HUES6 (cell line): Measurements from ENCODE around the gene METAP1D.
"Not testable (repeated sequence)": the region's sequence is repeated elsewhere in the genome, so short reads cannot be mapped to it uniquely, and the experiment has no call there.

ENCODE experiments used
- H3K27ac ChIP-seq: 2 replicates; pipeline ENCODE4 v1.7.0; 2013; ENCODE audit warnings: low read depth, mild to moderate bottlenecking, low read length, inconsistent platforms
- H3K27me3 ChIP-seq: 2 replicates; pipeline ENCODE4 v1.6.1; 2013; ENCODE audit warnings: low read length; ENCODE audit not compliant: control insufficient read depth, insufficient read depth
- H3K36me3 ChIP-seq: 2 replicates; pipeline ENCODE4 v1.6.1; 2013; ENCODE audit warnings: low read length; ENCODE audit not compliant: control insufficient read depth, insufficient read depth
- H3K4me1 ChIP-seq: 2 replicates; pipeline ENCODE4 v1.6.1; 2013; ENCODE audit warnings: low read length; ENCODE audit not compliant: control insufficient read depth, insufficient read depth
- H3K4me3 ChIP-seq: 2 replicates; pipeline ENCODE4 v1.5.1; 2013; ENCODE audit warnings: low read depth, low read length
- H3K9ac ChIP-seq: one replicate; pipeline ENCODE4 v1.6.1; 2013; ENCODE audit warnings: mild to moderate bottlenecking, low read length
- H3K9me3 ChIP-seq: 2 replicates; pipeline ENCODE4 v1.6.1; 2013; ENCODE audit warnings: low read depth, low read length; ENCODE audit not compliant: control insufficient read depth, insufficient read depth

Gene METAP1D

GRCh38 chr2:172065111-172065510 is 65.4 kb downstream of the METAP1D start:
- Histone ChIP-seq H3K4me1 (no peaks in the 10 kb centered on the region), H3K9ac (no peak overlapping the region), H3K27ac (no peak overlapping the region), H3K4me3 (no peak overlapping the region), H3K9me3 (no peaks in the 10 kb centered on the region), H3K27me3 (no peaks in the 10 kb centered on the region), H3K36me3 (no peaks in the 10 kb centered on the region)

- H3K27ac ChIP-seq = no peak overlapping the region
- H3K4me1 ChIP-seq = no peaks in the 10 kb centered on the region
- H3K9me3 ChIP-seq = no peaks in the 10 kb centered on the region
- H3K36me3 ChIP-seq = no peaks in the 10 kb centered on the region
- H3K4me3 ChIP-seq = no peak overlapping the region
- no peak overlapping the region for H3K9ac ChIP-seq
- H3K27me3 ChIP-seq = no peaks in the 10 kb centered on the region
Measured at GRCh38 chr2:172066394-172066886, 66.7 kb downstream of the METAP1D start.

- H3K4me1 ChIP-seq, H3K27ac ChIP-seq, H3K9me3 ChIP-seq, H3K9ac ChIP-seq, H3K4me3 ChIP-seq, H3K27me3 ChIP-seq, H3K36me3 ChIP-seq: not testable (repeated sequence)
Measured at GRCh38 chr2:172067905-172068304, 68.2 kb downstream of the METAP1D start.

GRCh38 chr2:172070936-172071335 is 71.2 kb downstream of the METAP1D start:
- H3K9ac ChIP-seq = no peak overlapping the region
- H3K4me3 ChIP-seq = no peak overlapping the region
- H3K4me1 ChIP-seq = no peaks in the 10 kb centered on the region
- H3K27me3 ChIP-seq = peaks cover 10% of the 10 kb centered on the region; the same call in 1 of the 2 replicates
- H3K27ac ChIP-seq = no peak overlapping the region
- no peaks in the 10 kb centered on the region for H3K9me3 ChIP-seq
- H3K36me3 ChIP-seq = no peaks in the 10 kb centered on the region

- Histone ChIP-seq H3K27me3 (peaks cover 20% of the 10 kb centered on the region; the same call in 1 of the 2 replicates), H3K9me3 (no peaks in the 10 kb centered on the region), H3K4me3 (no peak overlapping the region), H3K36me3 (no peaks in the 10 kb centered on the region), H3K4me1 (no peaks in the 10 kb centered on the region), H3K27ac (no peak overlapping the region), H3K9ac (no peak overlapping the region)
Measured at GRCh38 chr2:172072303-172072702, 72.5 kb downstream of the METAP1D start.

- Histone ChIP-seq H3K9ac (no peak overlapping the region), H3K27ac (no peak overlapping the region), H3K4me3 (no peak overlapping the region), H3K27me3 (peaks cover 24% of the 10 kb centered on the region), H3K9me3 (no peaks in the 10 kb centered on the region), H3K4me1 (no peaks in the 10 kb centered on the region), H3K36me3 (no peaks in the 10 kb centered on the region)
Measured at GRCh38 chr2:172072706-172073105, 73.0 kb downstream of the METAP1D start.

- peaks cover 32% of the 10 kb centered on the region for H3K27me3 ChIP-seq
- H3K9ac ChIP-seq = no peak overlapping the region
- H3K4me1 ChIP-seq = no peaks in the 10 kb centered on the region
- no peak overlapping the region for H3K4me3 ChIP-seq
- H3K36me3 ChIP-seq = no peaks in the 10 kb centered on the region
- H3K27ac ChIP-seq = no peak overlapping the region
- H3K9me3 ChIP-seq = no peaks in the 10 kb centered on the region
Measured at GRCh38 chr2:172073518-172073917, 73.8 kb downstream of the METAP1D start.

- no peak overlapping the region for H3K4me3 ChIP-seq
- no peak overlapping the region for H3K9ac ChIP-seq
- H3K9me3 ChIP-seq = no peaks in the 10 kb centered on the region
- H3K27ac ChIP-seq = no peak overlapping the region
- no peaks in the 10 kb centered on the region for H3K36me3 ChIP-seq
- H3K27me3 ChIP-seq = peaks cover 39% of the 10 kb centered on the region
- H3K4me1 ChIP-seq = no peaks in the 10 kb centered on the region
Measured at GRCh38 chr2:172074254-172074653, 74.5 kb downstream of the METAP1D start.

GRCh38 chr2:172079416-172079815 is 79.7 kb downstream of the METAP1D start:
- H3K9ac ChIP-seq = no peak overlapping the region
- H3K4me3 ChIP-seq = no peak overlapping the region
- no peak overlapping the region for H3K27ac ChIP-seq
- peaks cover 36% of the 10 kb centered on the region for H3K4me1 ChIP-seq
- H3K9me3 ChIP-seq = no peaks in the 10 kb centered on the region
- H3K36me3 ChIP-seq = no peaks in the 10 kb centered on the region
- peaks cover 91% of the 10 kb centered on the region for H3K27me3 ChIP-seq

GRCh38 chr2:172079838-172080640 is 80.3 kb downstream of the METAP1D start:
- H3K27ac ChIP-seq = no peak overlapping the region
- peaks cover 96% of the 10 kb centered on the region for H3K27me3 ChIP-seq
- H3K4me1 ChIP-seq = peaks cover 36% of the 10 kb centered on the region
- no peaks in the 10 kb centered on the region for H3K9me3 ChIP-seq
- no peak overlapping the region for H3K9ac ChIP-seq
- H3K36me3 ChIP-seq = no peaks in the 10 kb centered on the region
- peak overlapping the region; percentile 43; the same call in 1 of the 2 replicates for H3K4me3 ChIP-seq

GRCh38 chr2:172080641-172081220 is 81.0 kb downstream of the METAP1D start:
- no peak overlapping the region for H3K27ac ChIP-seq
- H3K9me3 ChIP-seq = no peaks in the 10 kb centered on the region
- peaks cover 96% of the 10 kb centered on the region for H3K27me3 ChIP-seq
- H3K36me3 ChIP-seq = no peaks in the 10 kb centered on the region
- no peak overlapping the region for H3K9ac ChIP-seq
- H3K4me1 ChIP-seq = peaks cover 37% of the 10 kb centered on the region
- H3K4me3 ChIP-seq = peak overlapping the region; percentile 43
